ENCODE data around the gene TECTA. TPM values are rescaled to one million over a fixed set of nuclear protein-coding genes. Genes with fewer than 3 reads are reported as not detected.

The TECTA gene
- 0.41 to 1.2 TPM (median 0.75 TPM) in 3 replicates for total RNA-seq
- long read RNA-seq, partial matches to known transcripts = 0 of 1 reads
- long read RNA-seq, other reads (novel, unspliced or antisense) = 1 of 1 reads

GRCh38 chr11:121100943-121101342 lies at the start of gene TECTA:
Gene TECTA (plus strand): TSS chr11:121101243. CDS start chr11:121102666, 1,423 bp downstream.
- H3K4me3 Mint-ChIP-seq (ENCODE audit: unreplicated experiment) = no peak within 1 kb of the TSS
- no peak within 1 kb of the TSS for H3K27ac Mint-ChIP-seq (ENCODE audit: unreplicated experiment)
- no peaks in the 10 kb centered on the region for H3K9me3 Mint-ChIP-seq (ENCODE audit: low read depth)
- DNase-seq (ENCODE audit: low spot score) = no peak
- no peak for TF ChIP-seq CTCF (IDR thresholded peaks at IDR 0.05)
- peaks cover 8% of the 10 kb centered on the region for H3K4me1 Mint-ChIP-seq (ENCODE audit: low read depth)
- no peaks in the 10 kb centered on the region for H3K36me3 Mint-ChIP-seq (ENCODE audit: low read depth)
- H3K27me3 Mint-ChIP-seq (ENCODE audit: low read depth) = no peaks in the 10 kb centered on the region

- Mint-ChIP-seq H3K27ac (ENCODE audit: unreplicated experiment) (no peak overlapping the region), H3K27me3 (ENCODE audit: low read depth) (no peaks in the 10 kb centered on the region), H3K9me3 (ENCODE audit: low read depth) (no peaks in the 10 kb centered on the region), H3K4me1 (ENCODE audit: low read depth) (peaks cover 5% of the 10 kb centered on the region), H3K4me3 (ENCODE audit: unreplicated experiment) (no peak overlapping the region), H3K36me3 (ENCODE audit: low read depth) (peaks cover 18% of the 10 kb centered on the region)
- no peak for TF ChIP-seq CTCF (IDR thresholded peaks at IDR 0.05)
- no peak for DNase-seq (ENCODE audit: low spot score)
Observed at GRCh38 chr11:121053244-121053643, 47.8 kb upstream of the TECTA start.

GRCh38 chr11:121054266-121054665 lies 46.8 kb upstream of the TECTA start:
- Mint-ChIP-seq H3K4me3 (ENCODE audit: unreplicated experiment) (no peak overlapping the region), H3K27ac (ENCODE audit: unreplicated experiment) (no peak overlapping the region), H3K4me1 (ENCODE audit: low read depth) (no peaks in the 10 kb centered on the region), H3K9me3 (ENCODE audit: low read depth) (no peaks in the 10 kb centered on the region), H3K27me3 (ENCODE audit: low read depth) (no peaks in the 10 kb centered on the region), H3K36me3 (ENCODE audit: low read depth) (peaks cover 17% of the 10 kb centered on the region)
- DNase-seq (ENCODE audit: low spot score) = no peak
- TF ChIP-seq CTCF (IDR thresholded peaks at IDR 0.05) = no peak

- Mint-ChIP-seq H3K4me3 (ENCODE audit: unreplicated experiment) (no peak overlapping the region), H3K36me3 (ENCODE audit: low read depth) (peaks cover 18% of the 10 kb centered on the region), H3K27ac (ENCODE audit: unreplicated experiment) (no peak overlapping the region), H3K4me1 (ENCODE audit: low read depth) (no peaks in the 10 kb centered on the region), H3K9me3 (ENCODE audit: low read depth) (no peaks in the 10 kb centered on the region), H3K27me3 (ENCODE audit: low read depth) (no peaks in the 10 kb centered on the region)
- no peak for TF ChIP-seq CTCF (IDR thresholded peaks at IDR 0.05)
- DNase-seq (ENCODE audit: low spot score) = no peak
Observed at GRCh38 chr11:121055076-121055475, 46.0 kb upstream of the TECTA start.

- Mint-ChIP-seq H3K4me1 (ENCODE audit: low read depth) (no peaks in the 10 kb centered on the region), H3K36me3 (ENCODE audit: low read depth) (peaks cover 22% of the 10 kb centered on the region), H3K27ac (ENCODE audit: unreplicated experiment) (no peak overlapping the region), H3K27me3 (ENCODE audit: low read depth) (no peaks in the 10 kb centered on the region), H3K4me3 (ENCODE audit: unreplicated experiment) (no peak overlapping the region), H3K9me3 (ENCODE audit: low read depth) (no peaks in the 10 kb centered on the region)
- no peak for DNase-seq (ENCODE audit: low spot score)
- no peak for TF ChIP-seq CTCF (IDR thresholded peaks at IDR 0.05)
Observed at GRCh38 chr11:121057922-121058321, 43.1 kb upstream of the TECTA start.

Measured in chondrocyte (in vitro differentiated cells).